Right atrium auricular region (tissue), 2 donors: ENCODE data around the gene GRM5. TPM values are rescaled to one million over a fixed set of nuclear protein-coding genes. Genes with fewer than 3 reads are reported as not detected.

ENCODE experiments used
- DNase-seq: peaks from one replicate; pipeline ENCODE4 v3.0.0-alpha.2; 2019; ENCODE audit warnings: low spot score
- H3K27ac ChIP-seq, 2 donors: fragments of 200-600 bp; sonication (generic); 1 replicate in 1 of 2; 2 replicates in 1 of 2; pipeline ENCODE4 v1.5.1; 2016 to 2019
- H3K27me3 ChIP-seq, 2 donors: fragments of 200-600 bp; sonication (generic); one replicate each; pipeline versions ENCODE4 v1.5.1 to v1.6.0; 2017 to 2019
- H3K36me3 ChIP-seq: fragments of 200-600 bp; sonication (generic); one replicate; pipeline ENCODE4 v1.5.1; 2016
- H3K4me1 ChIP-seq, 2 donors: fragments of 200-600 bp; sonication (generic); one replicate each; pipeline versions ENCODE4 v1.5.1 to v1.6.0; 2017 to 2019
- H3K4me3 ChIP-seq, 2 donors: fragments of 200-600 bp; sonication (generic); 1 replicate in 1 of 2; 2 replicates in 1 of 2; pipeline ENCODE4 v1.5.1; 2017 to 2019; ENCODE audit warnings: mild to moderate bottlenecking in 1 of 2, moderate library complexity in 1 of 2
- H3K9me3 ChIP-seq, 2 donors: fragments of 200-600 bp; sonication (generic); one replicate each; pipeline ENCODE4 v1.5.1; 2019
- CTCF ChIP-seq, 2 donors: fragments of 200-600 bp; sonication (generic); IDR thresholded peaks; one replicate each; pipeline ENCODE4 v1.5.1; 2019; ENCODE audit warnings: antibody characterized with exemption in 2 of 2
- total RNA-seq, 2 donors: library from RNA; depleted of rRNA; stranded (reverse); fragments of >200 nt; gene quantifications; one replicate each; pipeline ENCODE4 v1.1.0, GENCODE V29; 2016

Gene GRM5
- total RNA-seq, 2 donors from 2014 or later = not detected

- Histone ChIP-seq H3K36me3 (no peaks in the 10 kb centered on the region), H3K27ac (no peak overlapping the region), H3K9me3 (no peaks in the 10 kb centered on the region), H3K4me3 (no peak overlapping the region), H3K4me1 (no peaks in the 10 kb centered on the region), H3K27me3 (no peaks in the 10 kb centered on the region)
- no peak for DNase-seq
- no peak for TF ChIP-seq CTCF (IDR thresholded peaks at IDR 0.05)
Observed at GRCh38 chr11:88810420-88811097, 255.2 kb downstream of the GRM5 start.

- no peaks in the 10 kb centered on the region for H3K27me3 ChIP-seq
- DNase-seq = no peak
- no peak overlapping the region for H3K4me3 ChIP-seq
- no peak overlapping the region for H3K27ac ChIP-seq
- H3K4me1 ChIP-seq = no peaks in the 10 kb centered on the region
- no peaks in the 10 kb centered on the region for H3K9me3 ChIP-seq
- no peaks in the 10 kb centered on the region for H3K36me3 ChIP-seq
- no peak for TF ChIP-seq CTCF (IDR thresholded peaks at IDR 0.05)
Observed at GRCh38 chr11:88809126-88809525, 256.7 kb downstream of the GRM5 start.

- Histone ChIP-seq H3K36me3 (no peaks in the 10 kb centered on the region), H3K9me3 (no peaks in the 10 kb centered on the region), H3K4me1 (no peaks in the 10 kb centered on the region), H3K27me3 (no peaks in the 10 kb centered on the region), H3K4me3 (no peak overlapping the region), H3K27ac (no peak overlapping the region)
- TF ChIP-seq CTCF (IDR thresholded peaks at IDR 0.05) = no peak
- DNase-seq = no peak
Observed at GRCh38 chr11:88807349-88807748, 258.4 kb downstream of the GRM5 start.

- H3K9me3 ChIP-seq = no peaks in the 10 kb centered on the region
- no peaks in the 10 kb centered on the region for H3K4me1 ChIP-seq
- no peak overlapping the region for H3K27ac ChIP-seq
- no peak for DNase-seq
- H3K36me3 ChIP-seq = no peaks in the 10 kb centered on the region
- H3K4me3 ChIP-seq = no peak overlapping the region
- no peak for TF ChIP-seq CTCF (IDR thresholded peaks at IDR 0.05)
- no peaks in the 10 kb centered on the region for H3K27me3 ChIP-seq
Observed at GRCh38 chr11:88806410-88806809, 259.4 kb downstream of the GRM5 start.

GRCh38 chr11:88801484-88802123 lies 264.2 kb downstream of the GRM5 start:
- Histone ChIP-seq H3K27ac (no peak overlapping the region), H3K4me1 (no peaks in the 10 kb centered on the region), H3K9me3 (no peaks in the 10 kb centered on the region), H3K36me3 (no peaks in the 10 kb centered on the region), H3K4me3 (no peak overlapping the region), H3K27me3 (no peaks in the 10 kb centered on the region)
- no peak for TF ChIP-seq CTCF (IDR thresholded peaks at IDR 0.05)
- no peak for DNase-seq
